GM12874 (cell line): ENCODE results near the gene BRD4.

Source experiments
- CTCF ChIP-seq: IDR thresholded peaks from 2 replicates; pipeline ENCODE4 v1.5.1; 2011; ENCODE audit warnings: low read depth, mild to moderate bottlenecking, control low read depth, low read length, moderate library complexity; ENCODE audit not compliant: insufficient read depth

BRD4 gene

GRCh38 chr19:15227261-15227660 lies 105.1 kb downstream of the BRD4 start:
- no peak for TF ChIP-seq CTCF

DNA sequence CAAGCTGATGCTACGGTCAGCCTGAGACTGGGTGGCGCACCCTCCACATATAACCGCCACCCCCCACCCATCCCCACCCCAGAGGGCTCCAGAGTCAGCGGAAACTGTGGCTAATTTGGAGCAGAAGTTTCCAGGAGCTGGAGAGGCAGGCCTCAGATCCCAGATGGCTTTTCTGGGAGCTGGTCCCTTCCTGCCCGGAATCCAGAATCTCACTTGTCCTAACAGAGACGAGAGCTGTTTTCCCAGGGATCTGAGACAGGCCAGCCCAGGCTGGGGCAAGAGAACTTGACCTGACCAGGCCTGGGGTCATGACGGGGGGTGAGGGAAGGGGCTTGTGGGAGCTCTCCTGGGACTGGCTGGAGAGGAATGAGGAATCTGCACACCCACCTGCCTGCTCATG lies 106.6 kb downstream of the BRD4 start:
- no peak for TF ChIP-seq CTCF

DNA sequence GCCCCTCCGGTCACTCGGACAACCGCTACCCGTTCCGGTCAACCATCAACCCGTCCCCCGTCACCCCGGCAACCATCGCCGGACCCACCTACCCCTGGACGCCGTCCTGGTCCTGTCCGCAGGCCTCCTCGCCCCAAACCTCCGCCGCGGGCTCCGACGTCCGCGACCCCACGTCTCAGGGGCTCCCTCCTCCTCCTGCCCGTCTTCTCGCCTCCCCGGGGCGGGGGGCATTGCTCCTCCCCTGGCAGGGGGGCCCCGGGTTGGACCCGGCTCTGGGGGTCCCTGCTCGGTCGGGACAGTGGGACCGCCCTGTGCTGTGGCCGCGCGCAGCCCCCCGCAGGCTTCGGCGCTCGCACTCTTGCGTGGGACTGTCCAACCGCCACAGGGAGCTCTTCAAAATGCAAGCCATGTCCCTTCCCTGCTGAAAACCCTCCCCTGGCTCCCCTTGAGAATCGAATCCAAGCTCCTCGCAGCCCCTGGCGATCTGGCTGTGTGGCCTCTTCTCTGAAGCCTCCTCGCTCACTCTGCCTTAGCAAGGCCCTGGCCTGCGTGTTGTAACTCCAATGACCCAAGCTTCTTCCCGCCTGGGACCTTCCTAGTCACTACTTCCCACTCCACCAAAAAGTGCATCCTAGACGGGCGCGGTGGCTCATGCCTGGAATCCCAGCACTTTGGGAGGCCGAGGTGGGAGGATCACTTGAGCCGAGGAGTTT lies 108.5 kb downstream of the BRD4 start:
- TF ChIP-seq CTCF = no peak

- no peak for TF ChIP-seq CTCF
Measured at GRCh38 chr19:15222738-15223648, 109.3 kb downstream of the BRD4 start.

GRCh38 chr19:15220833-15221232 lies 111.5 kb downstream of the BRD4 start:
- no peak for TF ChIP-seq CTCF

- TF ChIP-seq CTCF = no peak
Measured at GRCh38 chr19:15218501-15218900, 113.8 kb downstream of the BRD4 start.

DNA sequence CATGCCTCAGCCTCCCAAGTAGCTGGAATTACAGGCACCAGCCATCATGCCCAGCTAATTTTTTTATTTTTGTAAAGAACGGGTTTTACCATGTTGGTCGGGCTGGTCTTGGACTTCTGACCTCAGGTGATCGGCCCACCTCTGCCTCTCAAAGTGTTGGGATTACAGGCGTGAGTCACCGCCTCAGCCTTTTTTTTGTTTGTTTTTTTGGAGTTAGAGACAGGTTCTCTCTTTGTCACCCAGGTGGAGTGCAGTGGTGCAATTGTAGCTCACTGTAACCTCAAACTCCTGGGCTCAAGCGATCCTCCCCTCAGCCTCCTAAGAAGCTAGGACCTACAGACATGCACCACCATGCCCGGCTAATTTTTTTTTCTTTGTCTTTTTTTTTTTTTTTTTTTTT lies 116.0 kb downstream of the BRD4 start:
- no peak for TF ChIP-seq CTCF
